Measurements from ENCODE around the gene ABHD2. TPM values are rescaled to one million over a fixed set of nuclear protein-coding genes. Genes with fewer than 3 reads are reported as not detected.

The ABHD2 gene
- total RNA-seq, 8 experiments from 2014 or later = 9.9 to 35.4 (median 16.8) TPM

DNA sequence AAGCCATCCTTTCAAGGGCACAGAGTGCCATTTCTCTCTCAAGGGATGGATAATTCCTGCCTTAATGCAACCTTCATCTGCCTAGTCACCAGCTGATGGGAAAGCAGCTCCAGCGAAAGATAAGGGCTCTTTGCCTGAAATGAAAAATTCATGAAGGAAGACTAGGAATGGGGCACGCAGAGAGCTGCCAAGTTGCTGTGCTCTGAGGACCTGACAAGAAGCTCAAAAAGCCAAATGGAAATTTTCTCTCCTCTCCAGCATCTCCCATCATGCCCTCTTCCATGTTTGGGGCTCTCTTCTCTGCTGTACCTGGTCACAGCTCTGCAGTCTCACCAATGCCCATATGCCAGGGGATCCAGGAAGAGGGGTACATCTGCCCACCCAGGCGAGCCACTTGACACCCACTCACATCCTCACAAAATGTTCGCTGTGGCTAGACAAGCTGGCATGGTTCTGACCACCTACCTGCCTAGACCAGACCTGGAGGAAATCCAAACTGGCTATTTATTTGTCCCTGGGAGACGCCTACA is 29.3 kb upstream of the ABHD2 start:
- H3K27ac ChIP-seq = no peak overlapping the region
- WGBS, 10 experiments = 67 to 100% (median 80%) methylated on average over 2 to 3 of the region's 5 CpGs; no CpG with 5 or more reads in 5 of the 10 experiments
- ATAC-seq (replicated peaks in 6 of 8) = no peak
- in situ Hi-C loops (cut with MboI; ENCODE audit: low pct_unique_long_range_greater_than_20kb in 2 of 9, low sequenced_read_pairs in 9 of 9, unreplicated experiment in 9 of 9) = loop anchor here in 4 of 9 experiments (10.0 to 25.0 kb wide), 3 partner anchors 103 to 126 kb away; no protein-coding TSS in a partner anchor
- no peak overlapping the region for H3K4me3 ChIP-seq
- H3K4me1 ChIP-seq (replicated peaks in 1 of 2) = no peaks in the 10 kb centered on the region

DNA sequence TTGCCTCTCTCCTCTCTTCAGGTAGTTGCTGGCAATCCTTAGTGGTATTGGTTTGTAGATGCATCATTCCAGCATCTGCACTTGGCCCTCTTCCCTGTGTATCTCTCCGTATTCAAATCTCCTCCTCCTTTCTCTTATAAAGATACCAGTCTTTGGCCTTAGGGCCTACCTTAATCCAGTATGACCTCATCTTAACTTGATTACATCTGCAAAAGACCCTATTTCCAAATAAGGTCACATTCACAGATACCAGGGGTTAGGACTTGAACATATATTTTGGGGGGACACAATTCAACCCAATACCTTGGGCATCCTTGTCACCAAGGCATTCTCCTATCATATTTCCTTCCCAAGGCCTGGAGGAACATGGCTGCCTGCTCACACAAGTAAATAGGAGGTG is 22.0 kb upstream of the ABHD2 start:
- Histone ChIP-seq H3K27ac (no peak overlapping the region), H3K4me1 (replicated peaks in 1 of 2) (no peaks in the 10 kb centered on the region), H3K4me3 (no peak overlapping the region)
- no peak for ATAC-seq (replicated peaks in 6 of 8)
- in situ Hi-C loops (cut with MboI; ENCODE audit: low pct_unique_long_range_greater_than_20kb in 2 of 9, low sequenced_read_pairs in 9 of 9, unreplicated experiment in 9 of 9) = loop anchor here in 1 of 9 experiments (25.0 kb wide), 1 partner anchor 96 kb away; no protein-coding TSS in a partner anchor
- WGBS, 10 experiments = 40 to 100% (median 100%) methylated on average over 1 of the region's 1 CpG; no CpG with 5 or more reads in 4 of the 10 experiments

DNA sequence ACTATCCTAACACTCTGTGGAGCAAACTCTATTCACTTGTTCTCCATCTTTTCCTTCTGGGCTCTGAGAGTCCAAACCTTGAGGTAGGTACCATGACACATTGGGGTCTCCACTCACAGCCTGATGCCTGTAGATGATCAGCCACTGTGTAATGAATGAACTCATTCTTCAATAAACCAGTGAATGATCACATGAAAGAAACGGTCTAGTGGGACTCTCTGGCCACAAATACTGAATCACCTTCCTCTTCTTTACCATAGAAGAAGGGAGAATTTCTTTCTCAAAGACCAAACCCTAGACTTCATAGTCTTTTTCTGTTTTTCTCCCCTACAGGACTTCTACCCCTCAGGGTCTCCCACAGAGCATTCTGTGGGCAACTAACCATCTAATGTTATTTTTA is 20.5 kb upstream of the ABHD2 start:
- ATAC-seq (replicated peaks in 6 of 8) = no peak
- 0 to 69% (median 11%) methylated on average over 1 of the region's 1 CpG; no CpG with 5 or more reads in 3 of the 10 experiments for WGBS, 10 experiments
- H3K4me3 ChIP-seq = no peak overlapping the region
- in situ Hi-C loops (cut with MboI; ENCODE audit: low pct_unique_long_range_greater_than_20kb in 2 of 9, low sequenced_read_pairs in 9 of 9, unreplicated experiment in 9 of 9) = loop anchor here in 1 of 9 experiments (25.0 kb wide), 1 partner anchor 95 kb away; no protein-coding TSS in a partner anchor
- H3K27ac ChIP-seq = no peak overlapping the region
- no peaks in the 10 kb centered on the region for H3K4me1 ChIP-seq (replicated peaks in 1 of 2)

DNA sequence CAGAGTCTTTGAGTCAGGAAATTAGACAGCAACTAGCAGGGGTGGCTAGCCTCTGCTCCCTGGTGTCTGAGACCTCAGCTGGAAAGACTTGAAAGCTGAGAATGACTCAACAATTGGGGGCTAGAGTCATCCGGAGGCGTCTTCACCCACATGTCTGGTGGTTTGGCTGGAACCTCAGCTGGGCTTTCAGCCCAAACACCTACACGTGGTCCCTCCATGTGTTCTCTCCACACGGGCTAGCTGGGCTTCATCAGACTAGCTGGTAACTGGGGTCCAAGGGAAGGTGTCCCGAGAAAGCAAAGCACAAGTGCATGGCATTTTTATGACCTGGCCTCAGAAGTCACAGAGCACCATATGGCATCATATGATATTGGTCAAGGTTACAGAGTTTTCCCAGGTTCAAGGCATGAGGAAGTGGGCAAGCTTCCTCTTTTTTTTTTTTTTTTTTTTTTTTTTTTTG is 19.9 kb upstream of the ABHD2 start:
- peak in 1 of 8 experiments; percentile 44 for ATAC-seq (replicated peaks in 6 of 8)
- H3K4me1 ChIP-seq (replicated peaks in 1 of 2) = no peaks in the 10 kb centered on the region
- WGBS, 10 experiments = 0 to 62% (median 0%) methylated on average over 1 to 2 of the region's 5 CpGs; no CpG with 5 or more reads in 7 of the 10 experiments
- no peak overlapping the region for H3K4me3 ChIP-seq
- H3K27ac ChIP-seq = no peak overlapping the region
- in situ Hi-C loops (cut with MboI; ENCODE audit: low pct_unique_long_range_greater_than_20kb in 2 of 9, low sequenced_read_pairs in 9 of 9, unreplicated experiment in 9 of 9) = loop anchor here in 1 of 9 experiments (25.0 kb wide), 1 partner anchor 94 kb away; no protein-coding TSS in a partner anchor

DNA sequence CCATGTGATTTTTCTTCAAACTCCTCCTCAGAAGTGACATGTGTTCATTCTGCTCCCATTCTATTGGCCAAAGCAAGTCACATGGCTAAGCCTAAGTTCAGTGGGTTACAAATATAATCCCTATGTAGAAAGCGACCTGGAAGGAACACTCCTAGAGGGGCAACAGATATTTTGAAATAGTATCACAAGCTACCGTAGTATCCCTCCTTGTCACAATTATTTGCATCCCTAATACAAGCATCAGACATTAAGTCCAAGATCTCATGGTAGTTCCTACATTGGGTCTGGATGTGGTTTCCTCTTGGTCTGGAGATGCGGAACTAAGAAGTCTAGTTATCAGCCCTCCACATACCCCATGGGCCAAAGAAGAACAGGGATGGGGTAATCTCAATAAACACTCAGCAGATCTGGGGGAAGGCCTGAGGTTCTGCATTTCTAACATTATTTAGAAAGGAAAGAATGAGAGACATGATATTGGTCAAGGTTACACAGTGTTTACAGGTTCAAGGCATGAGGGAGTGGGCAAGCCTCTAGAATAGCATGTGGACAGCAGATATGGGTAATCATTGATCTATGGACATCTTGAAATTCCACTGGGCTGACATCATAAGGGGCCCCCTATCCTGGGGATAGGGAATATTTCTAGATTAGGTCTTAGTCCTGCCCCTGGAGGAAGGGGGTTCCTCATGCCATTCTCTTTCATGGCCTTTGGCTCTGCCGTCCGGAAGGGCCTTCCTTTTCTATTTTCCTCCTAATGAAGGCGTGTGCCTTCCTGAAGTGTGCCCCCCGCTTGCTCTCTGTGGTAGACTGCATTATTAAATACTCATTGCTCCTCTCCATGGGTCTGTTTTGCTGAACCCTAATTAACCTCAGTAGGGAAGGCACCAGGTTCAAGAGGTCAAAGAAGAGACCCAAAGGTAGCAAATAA is 17.8 kb upstream of the ABHD2 start:
- in situ Hi-C loops (cut with MboI; ENCODE audit: low pct_unique_long_range_greater_than_20kb in 2 of 9, low sequenced_read_pairs in 9 of 9, unreplicated experiment in 9 of 9) = loop anchor here in 1 of 9 experiments (25.0 kb wide), 1 partner anchor 92 kb away; no protein-coding TSS in a partner anchor
- H3K4me3 ChIP-seq = no peak overlapping the region
- H3K4me1 ChIP-seq (replicated peaks in 1 of 2) = no peaks in the 10 kb centered on the region
- ATAC-seq (replicated peaks in 6 of 8) = no peak
- no peak overlapping the region for H3K27ac ChIP-seq
- 60 to 95% (median 88%) methylated on average over 1 to 5 of the region's 7 CpGs; no CpG with 5 or more reads in 3 of the 10 experiments for WGBS, 10 experiments

DNA sequence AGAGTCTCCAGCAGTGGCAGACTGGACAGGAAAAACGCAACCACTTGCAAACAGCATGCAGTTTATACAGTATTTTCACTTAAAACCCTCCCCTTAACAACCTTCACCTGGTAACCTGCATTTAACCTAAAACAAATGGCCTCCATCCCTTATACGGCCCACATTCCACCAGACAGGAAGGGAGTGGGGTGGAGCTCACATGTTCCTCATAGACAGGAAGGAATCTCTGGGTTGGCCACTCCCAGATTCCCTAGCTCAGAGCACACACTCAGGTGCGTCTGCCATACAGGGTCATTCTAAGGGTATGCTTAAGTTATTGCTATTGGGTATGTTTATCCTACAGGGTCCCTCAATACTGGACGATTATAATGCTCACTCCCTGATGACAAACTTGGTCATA is 16.8 kb upstream of the ABHD2 start:
- Histone ChIP-seq H3K27ac (no peak overlapping the region), H3K4me1 (replicated peaks in 1 of 2) (no peaks in the 10 kb centered on the region), H3K4me3 (no peak overlapping the region)
- no peak for ATAC-seq (replicated peaks in 6 of 8)
- in situ Hi-C loops (cut with MboI; ENCODE audit: low pct_unique_long_range_greater_than_20kb in 2 of 9, low sequenced_read_pairs in 9 of 9, unreplicated experiment in 9 of 9) = loop anchor here in 1 of 9 experiments (25.0 kb wide), 1 partner anchor 91 kb away; no protein-coding TSS in a partner anchor
- 0 to 83% (median 58%) methylated on average over 1 to 3 of the region's 4 CpGs; no CpG with 5 or more reads in 2 of the 10 experiments for WGBS, 10 experiments

DNA sequence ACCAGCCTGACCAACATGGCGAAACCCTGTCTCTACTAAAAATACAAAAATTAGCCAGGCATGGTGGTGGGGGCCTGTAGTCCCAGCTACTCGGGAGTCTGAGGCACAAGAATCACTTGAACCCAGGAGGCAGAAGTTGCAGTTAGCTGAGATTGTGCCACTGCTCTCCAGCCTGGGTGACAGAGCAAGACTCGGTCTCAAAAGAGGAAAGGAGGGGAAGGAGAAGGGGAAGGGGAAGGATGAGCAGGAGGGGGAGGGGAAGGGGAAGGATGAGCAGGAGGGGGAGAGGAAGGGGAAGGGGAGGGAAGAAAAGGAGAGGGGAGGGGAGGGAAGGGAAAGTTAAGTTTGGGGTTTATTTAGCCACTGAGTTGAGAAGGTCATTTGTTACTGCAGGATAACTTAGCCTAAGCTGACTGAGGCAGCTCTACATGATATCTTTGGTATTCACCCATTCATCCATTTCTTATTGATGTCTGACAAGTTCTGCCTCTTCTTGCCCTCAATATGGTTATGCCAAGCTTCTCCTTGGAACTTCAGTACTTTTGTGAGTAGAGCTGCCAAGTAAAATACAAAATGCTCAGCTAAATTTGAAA is 15.9 kb upstream of the ABHD2 start:
- Histone ChIP-seq H3K27ac (no peak overlapping the region), H3K4me1 (replicated peaks in 1 of 2) (no peaks in the 10 kb centered on the region), H3K4me3 (no peak overlapping the region)
- 80 to 100% methylated on average over 1 to 2 of the region's 3 CpGs; no CpG with 5 or more reads in 8 of the 10 experiments for WGBS, 10 experiments
- in situ Hi-C loops (cut with MboI; ENCODE audit: low pct_unique_long_range_greater_than_20kb in 2 of 9, low sequenced_read_pairs in 9 of 9, unreplicated experiment in 9 of 9) = loop anchor here in 1 of 9 experiments (25.0 kb wide), 1 partner anchor 90 kb away; no protein-coding TSS in a partner anchor
- no peak for ATAC-seq (replicated peaks in 6 of 8)

DNA sequence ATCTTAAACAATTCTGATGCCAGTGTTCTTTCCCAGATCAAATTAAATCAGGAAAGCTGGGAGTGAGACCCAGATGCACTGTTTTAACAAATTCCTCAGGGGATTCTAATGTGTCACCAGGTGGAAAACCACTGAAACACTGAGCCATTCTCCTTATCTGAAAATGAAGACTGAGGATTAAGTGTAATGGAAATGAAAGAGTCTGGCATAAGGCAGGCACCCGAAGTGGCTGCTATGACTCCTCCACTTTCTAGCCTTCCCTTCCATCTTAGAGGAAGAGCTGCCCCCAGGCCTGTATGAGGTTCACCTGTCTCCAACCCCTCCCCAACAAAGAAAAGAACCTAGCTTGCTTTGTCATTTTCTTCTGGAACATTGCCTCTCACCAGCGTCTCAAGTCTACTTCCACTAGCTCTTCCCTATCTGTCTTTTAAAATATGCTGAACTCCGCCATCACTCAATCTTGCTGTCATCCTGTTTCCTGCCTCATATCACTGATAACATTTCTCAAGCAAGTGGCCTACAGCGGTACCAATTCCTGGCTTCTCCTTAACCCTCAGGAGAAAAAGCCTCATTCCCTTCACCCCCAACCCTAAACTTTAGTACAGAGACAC is 13.7 kb upstream of the ABHD2 start:
- Histone ChIP-seq H3K4me3 (no peak overlapping the region), H3K27ac (no peak overlapping the region), H3K4me1 (replicated peaks in 1 of 2) (no peaks in the 10 kb centered on the region)
- in situ Hi-C loops (cut with MboI; ENCODE audit: low pct_unique_long_range_greater_than_20kb in 2 of 9, low sequenced_read_pairs in 9 of 9, unreplicated experiment in 9 of 9) = loop anchor here in 1 of 9 experiments (25.0 kb wide), 1 partner anchor 88 kb away; no protein-coding TSS in a partner anchor
- 78 to 100% (median 93%) methylated on average over 1 to 4 of the region's 4 CpGs; no CpG with 5 or more reads in 1 of the 10 experiments for WGBS, 10 experiments
- ATAC-seq (replicated peaks in 6 of 8) = no peak

DNA sequence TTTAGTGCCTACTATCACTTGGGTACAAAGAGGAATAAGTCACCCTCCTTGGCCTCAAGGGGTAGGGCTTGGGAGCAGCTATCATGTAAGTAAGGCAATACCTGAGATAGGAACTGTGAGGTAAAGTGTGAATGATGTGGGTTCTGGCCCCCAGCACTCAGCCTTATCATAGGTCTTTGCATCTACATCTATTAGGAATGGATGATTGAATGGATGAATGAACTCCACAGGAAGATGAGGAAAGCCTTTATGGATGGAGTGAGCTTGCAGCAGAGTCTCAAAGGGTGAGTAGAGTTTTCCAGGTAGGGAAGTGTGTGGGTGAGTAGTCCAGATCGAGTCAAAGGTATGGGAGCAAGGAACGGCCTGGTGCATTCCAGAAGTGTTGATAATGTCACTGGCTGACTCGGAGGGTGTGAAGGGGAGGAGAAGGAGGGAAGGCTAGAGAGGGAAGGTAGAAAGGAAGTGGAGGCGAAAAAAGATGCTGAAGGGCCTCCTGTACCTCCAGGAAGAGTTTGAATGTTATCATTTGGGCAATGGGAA is 13.1 kb upstream of the ABHD2 start:
- Histone ChIP-seq H3K4me1 (replicated peaks in 1 of 2) (no peaks in the 10 kb centered on the region), H3K27ac (no peak overlapping the region), H3K4me3 (no peak overlapping the region)
- 20 to 93% (median 67%) methylated on average over 2 to 4 of the region's 4 CpGs; no CpG with 5 or more reads in 4 of the 10 experiments for WGBS, 10 experiments
- no peak for ATAC-seq (replicated peaks in 6 of 8)
- in situ Hi-C loops (cut with MboI; ENCODE audit: low pct_unique_long_range_greater_than_20kb in 2 of 9, low sequenced_read_pairs in 9 of 9, unreplicated experiment in 9 of 9) = no loop called here

DNA sequence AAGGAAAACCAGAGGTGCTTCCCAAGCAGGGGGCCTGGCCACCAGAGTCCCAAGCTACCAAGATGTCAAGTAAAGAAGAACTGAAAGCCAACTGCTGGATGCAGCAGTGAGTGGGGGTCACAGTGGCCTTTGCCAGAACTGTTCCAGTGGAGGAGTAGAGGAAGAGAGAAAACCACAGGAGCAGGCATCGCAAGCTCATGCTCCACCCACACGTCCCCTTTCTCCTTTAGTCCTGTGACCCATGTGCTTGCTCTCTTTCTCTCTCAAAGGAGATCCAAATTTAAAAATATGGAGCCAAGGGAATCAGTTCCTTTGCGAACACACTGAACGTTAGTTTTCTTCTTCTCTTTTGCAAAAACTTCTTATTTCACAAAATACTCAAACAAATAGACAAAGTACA is 12.4 kb upstream of the ABHD2 start:
- in situ Hi-C loops (cut with MboI; ENCODE audit: low pct_unique_long_range_greater_than_20kb in 2 of 9, low sequenced_read_pairs in 9 of 9, unreplicated experiment in 9 of 9) = no loop called here
- Histone ChIP-seq H3K27ac (no peak overlapping the region), H3K4me3 (no peak overlapping the region), H3K4me1 (replicated peaks in 1 of 2) (no peaks in the 10 kb centered on the region)
- ATAC-seq (replicated peaks in 6 of 8) = no peak
- WGBS, 10 experiments = 29 to 72% (median 54%) methylated on average over 2 to 4 of the region's 4 CpGs; no CpG with 5 or more reads in 2 of the 10 experiments

DNA sequence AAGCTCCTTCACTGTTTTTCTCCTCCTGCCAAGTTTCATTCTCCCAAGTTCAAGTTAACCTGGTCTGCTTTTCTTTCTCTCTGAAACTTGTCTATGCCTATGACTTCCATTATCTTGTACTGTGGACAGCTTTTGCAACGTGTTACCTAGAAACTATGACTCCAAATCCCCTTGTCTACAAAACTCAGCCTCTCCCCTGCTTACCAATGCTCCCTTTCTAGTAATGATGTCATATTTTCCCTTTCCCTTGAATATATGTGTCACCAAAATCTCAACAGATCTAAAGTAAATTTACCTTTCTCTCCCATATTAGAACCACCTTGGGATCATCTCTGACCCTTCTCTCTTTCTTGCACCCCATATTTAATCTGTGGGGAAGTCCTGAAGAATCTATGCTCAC is 10.5 kb upstream of the ABHD2 start:
- no peak overlapping the region for H3K27ac ChIP-seq
- WGBS, 10 experiments = 0 to 100% (median 67%) methylated on average over 1 of the region's 1 CpG; no CpG with 5 or more reads in 3 of the 10 experiments
- no peak for ATAC-seq (replicated peaks in 6 of 8)
- H3K4me3 ChIP-seq = no peak overlapping the region
- H3K4me1 ChIP-seq (replicated peaks in 1 of 2) = peaks cover 0 to 2% of the 10 kb centered on the region in 2 donors
- in situ Hi-C loops (cut with MboI; ENCODE audit: low pct_unique_long_range_greater_than_20kb in 2 of 9, low sequenced_read_pairs in 9 of 9, unreplicated experiment in 9 of 9) = no loop called here

Data from motor neuron (in vitro differentiated cells).